NCI-H1105 (cell line): Measurements from ENCODE around the gene GCA.

Experiments
- DNase-seq: peaks from one replicate; lab custom pipeline; 2025; lab: John Stamatoyannopoulos, UW

Gene GCA

DNA sequence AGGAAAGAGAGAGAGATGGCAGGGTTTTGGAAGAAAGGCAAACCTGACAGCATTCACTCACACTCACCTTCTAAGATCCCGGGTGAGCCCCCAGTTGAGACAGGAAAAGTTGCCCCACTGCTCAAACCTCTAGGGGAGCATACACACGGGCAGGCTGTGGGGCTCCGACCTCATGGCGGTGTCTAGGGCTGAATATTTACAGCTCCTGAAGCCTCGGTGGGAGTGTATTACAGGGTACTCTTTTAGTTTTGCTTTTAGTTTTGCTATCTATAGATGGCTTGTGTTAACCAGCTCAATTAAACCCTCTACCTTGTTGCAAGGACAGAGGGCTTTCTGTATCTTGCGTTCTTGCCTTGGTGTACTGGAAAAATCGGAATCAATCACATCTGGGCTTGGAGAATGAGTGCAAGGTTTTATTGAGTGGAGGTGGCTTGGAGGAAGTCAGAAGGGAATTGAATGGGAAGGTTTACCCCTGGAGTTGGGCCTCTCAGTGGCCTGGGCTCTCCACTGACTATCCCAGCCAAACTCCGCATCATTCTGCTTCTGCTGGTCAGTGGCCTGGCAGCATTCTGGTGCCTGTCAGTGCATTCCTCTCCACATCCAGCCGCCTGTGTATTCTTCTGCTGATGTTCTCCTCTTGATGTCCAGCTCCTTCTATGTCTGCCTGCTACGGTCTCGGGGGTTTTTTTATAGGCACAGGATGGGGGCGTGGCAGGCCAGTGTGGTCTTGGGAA, 15.3 kb upstream of the GCA start:
- DNase-seq = no peak

DNA sequence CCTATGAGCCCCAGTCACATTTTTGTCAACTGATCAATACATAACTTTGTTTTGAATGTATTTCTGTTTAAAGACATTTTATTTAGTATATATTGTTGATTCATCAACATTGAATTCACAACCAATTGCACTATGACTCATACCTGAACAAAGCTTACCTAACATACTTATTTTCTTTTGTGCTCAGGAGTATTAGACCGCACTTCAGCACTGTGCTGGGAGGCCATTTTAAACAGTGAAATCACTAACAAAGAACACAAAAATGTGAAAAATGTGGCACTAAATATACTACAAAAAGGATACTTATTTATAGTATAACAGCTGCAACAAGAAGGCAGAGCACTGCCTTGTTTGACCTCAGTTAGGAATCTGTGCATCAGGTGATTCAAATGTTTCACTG, 13.1 kb upstream of the GCA start:
- DNase-seq = no peak

DNA sequence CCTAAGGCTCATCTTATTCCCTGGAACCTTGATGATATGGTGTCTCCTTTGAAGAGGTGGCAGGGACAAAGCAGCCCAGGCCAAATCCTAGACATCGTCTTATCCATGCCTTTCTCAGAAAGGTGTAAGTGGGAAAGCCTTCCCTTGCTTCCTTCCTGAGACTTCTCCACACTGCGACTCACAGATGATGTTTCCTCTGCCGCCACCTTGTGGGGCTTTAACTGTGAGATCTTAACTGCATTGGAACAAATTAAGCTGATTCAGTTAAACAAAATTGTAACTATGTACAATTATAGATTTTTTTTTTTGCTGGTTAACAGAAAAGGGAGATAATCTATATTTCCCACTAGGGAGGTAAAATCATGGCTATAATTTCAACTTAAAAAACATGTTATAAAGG, 10.0 kb upstream of the GCA start:
- DNase-seq = no peak

DNA sequence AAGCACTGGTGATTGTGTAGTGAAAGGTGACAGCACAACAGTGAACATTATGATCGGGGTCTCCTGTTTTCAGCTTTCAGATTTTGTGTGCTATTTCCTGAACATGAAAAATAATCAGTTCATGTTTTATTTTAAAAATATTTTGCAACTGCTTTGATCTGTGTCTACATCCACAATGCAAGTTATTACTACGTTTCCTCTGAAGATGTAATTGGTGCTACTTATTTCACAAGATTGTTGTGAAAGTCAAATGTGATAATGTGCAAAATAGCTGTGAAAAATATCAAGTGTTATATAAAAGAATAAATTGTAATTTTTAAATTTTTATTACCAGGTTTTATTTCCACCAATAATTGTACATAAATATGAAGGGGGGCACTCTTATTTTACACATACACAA, 6.1 kb upstream of the GCA start:
- no peak for DNase-seq

GRCh38 chr2:162340822-162341221, 3.1 kb upstream of the GCA start:
- no peak for DNase-seq

- DNase-seq = no peak
Measured at GRCh38 chr2:162342321-162342720, 1.6 kb upstream of the GCA start.

DNA sequence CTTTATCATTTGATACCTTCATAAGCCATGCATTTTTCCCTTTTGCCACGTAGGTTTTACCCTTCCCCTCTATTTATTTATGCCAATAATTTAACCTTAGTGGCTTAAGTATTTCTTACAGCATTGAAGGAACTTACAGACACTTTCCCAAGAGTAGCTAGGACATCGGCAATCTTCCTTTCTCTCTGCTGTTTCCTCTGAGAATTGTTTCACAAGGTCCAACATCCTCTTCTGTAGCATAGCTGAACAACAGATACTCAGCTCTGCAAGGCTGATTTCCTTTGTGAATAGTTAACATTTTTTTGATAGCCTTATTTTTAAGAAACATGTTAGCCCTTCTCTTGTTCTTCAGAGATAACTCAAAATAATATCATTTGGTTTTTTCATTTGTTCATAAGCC, 1.1 kb upstream of the GCA start:
- DNase-seq = no peak

DNA sequence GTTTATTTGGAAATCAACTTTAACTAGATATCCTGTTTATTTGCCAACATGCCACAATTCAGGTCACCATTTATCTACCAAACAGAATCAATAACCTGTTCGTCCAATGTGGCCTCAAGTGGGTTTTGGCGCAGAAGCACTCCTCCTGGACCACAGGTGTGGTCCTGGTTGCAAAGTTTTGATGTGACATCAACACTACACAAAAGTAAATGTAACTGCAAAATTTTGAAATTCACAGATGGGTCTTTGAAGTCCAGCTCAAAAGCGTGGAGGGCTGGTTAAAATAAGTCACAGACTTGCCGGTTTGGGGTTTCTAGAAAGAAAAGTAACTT, 474 bp upstream of the GCA start:
- no peak for DNase-seq

GRCh38 chr2:162344617-162344950, 652 bp downstream of the GCA start:
- no peak for DNase-seq

DNA sequence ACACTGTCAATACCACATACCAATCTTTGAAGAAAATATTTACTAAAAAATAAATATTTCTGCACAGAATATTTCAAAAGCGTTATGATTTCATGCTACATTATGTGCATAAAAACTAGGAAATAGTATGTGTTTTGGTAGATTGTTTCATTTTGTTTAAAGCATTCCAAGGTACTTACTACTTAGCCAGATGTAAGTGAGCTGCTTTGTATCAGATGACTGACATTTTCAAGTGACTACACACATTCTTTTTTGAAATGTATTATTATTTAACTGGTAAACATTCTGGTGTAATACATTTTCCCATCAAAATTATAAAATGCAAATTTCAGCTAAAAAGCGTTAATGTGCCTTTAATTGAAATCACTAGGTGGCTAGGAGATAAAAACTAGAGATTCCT, 21.5 kb downstream of the GCA start:
- DNase-seq = no peak

- DNase-seq = no peak
Measured at GRCh38 chr2:162368494-162368893, 24.6 kb downstream of the GCA start.

DNA sequence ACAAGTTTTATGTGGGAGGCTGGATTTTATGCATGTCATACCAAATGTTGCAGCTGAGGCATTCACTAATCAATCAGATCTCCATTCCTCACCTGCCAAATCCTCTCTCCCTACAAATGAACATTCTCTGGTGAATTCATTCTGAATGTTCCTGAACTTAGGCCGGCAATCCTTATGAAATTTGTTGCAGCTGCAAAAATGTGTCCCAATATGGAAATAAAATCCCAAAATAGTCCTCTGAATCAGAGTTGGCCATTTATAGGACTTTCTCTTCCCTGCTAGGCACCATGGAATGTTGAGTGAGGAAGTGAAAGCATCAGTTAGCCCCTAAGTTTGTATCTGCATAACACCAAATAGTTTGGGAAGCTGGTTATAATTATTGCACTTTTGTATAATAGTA, 25.6 kb downstream of the GCA start:
- no peak for DNase-seq

DNA sequence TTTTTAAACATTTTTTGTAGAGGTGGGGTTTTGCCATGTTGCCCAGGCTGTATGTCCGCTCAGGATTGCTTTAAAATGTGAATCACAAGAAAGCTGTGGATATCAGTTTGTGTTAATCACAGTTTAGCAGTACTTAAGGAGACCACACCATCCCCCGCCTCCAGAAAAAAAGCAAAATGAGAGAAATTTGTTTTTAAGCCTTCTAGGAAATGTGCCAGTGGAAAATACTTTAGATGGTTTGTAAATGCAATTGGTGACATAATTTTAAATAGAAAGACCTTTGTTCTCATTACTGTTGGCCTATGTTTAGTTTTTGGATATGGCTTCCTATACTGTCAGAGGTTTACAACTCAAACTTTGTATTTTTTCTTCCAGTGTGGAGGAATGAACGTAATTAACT, 27.0 kb downstream of the GCA start:
- DNase-seq = no peak

DNA sequence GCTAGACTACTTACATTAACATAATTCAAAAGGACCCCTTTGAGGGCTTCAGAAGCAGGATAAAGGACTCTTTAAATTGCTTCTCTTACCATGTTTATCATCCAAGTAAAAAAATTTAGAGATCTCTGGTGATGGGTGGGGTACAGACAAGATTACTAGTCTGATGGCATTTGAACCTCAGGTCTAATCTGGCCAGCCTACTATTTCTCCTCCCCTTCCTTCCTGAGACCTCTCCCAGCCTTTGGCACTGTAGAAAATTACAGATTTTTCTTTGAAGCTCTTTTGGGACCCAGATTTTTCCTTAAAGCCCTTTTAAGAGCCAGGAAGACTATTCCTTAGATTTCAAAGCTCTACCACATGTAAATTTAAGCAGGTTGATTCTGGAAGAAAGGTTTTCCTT, 28.9 kb downstream of the GCA start:
- DNase-seq = no peak

DNA sequence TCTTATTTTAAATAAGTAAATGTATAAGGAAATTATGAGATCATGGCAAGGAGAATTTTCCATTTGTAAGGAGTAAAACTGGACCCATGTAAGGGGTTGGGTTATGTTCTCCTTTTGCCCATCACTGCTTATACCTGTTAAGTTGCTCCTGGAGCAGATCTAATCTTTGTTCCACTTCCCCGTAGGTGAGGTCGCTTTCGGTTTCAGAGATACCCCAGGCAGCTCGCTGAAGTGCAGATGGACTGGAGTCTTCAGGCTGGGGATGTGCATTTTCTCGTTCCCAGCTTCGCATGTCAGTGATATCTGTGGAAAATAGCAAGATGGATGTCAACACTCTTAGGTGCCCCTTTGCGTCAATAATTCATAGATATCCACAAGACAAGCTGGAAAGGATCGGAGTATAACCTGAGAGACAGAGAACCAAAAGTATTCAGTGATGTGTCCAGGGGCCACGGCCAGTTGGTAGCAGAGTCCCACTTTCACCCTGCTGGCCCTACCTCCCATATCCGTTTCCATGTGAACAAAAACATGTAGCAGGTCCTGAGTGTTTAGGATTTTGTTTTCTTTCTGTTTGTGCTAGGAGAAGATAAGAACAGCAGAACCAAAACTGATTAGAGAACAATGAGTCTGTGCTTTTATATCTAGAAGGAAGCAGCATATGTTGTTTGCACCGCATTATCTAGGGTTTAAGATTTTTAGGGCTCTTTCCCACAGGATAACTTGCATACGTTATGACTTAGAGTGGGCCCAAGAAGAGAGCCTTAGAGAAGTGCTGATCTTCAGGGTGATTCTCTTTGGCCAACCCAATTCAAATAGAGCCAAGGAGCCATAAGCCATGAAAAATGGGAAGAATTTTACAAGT, 36.0 kb downstream of the GCA start:
- no peak for DNase-seq

DNA sequence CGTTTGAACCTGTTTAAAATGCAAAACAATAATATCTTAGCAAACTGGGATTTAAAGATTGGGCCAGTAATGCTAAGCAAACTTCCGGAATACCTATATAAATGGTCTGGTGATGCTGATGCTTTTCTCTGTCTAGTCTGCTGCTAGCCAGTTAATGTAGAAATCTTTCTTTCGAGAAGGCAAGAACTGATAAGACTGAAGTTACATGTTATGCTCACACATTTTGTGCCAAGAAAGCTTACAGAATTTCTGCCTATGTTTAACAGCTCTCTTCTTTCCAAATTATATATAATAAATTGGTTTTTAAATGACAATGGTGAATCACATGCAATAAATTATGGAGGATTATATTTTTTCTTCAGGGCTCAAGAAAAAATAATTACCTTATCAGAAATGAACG, 37.9 kb downstream of the GCA start:
- no peak for DNase-seq

DNA sequence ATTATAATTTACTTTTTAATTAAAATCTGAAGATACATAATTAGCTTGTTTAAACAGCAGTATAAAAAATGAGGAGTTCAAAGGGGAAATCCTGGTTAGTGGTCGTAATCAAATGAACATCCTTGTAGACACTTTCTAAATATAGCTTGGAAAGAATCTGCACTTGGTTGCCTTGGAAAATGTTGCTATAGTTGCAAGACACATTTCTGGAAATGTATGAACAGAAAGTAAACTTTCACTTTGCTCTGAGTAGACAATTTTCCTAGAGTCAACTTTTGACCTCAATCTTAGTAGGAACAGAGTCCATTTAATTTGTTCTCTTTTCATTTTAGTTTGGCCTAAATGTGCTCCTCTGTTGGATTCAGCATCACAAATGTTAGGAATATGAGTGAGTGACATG, 38.3 kb downstream of the GCA start:
- no peak for DNase-seq

- DNase-seq = no peak
Measured at GRCh38 chr2:162385536-162385935, 41.6 kb downstream of the GCA start.

GRCh38 chr2:162390801-162391200, 46.9 kb downstream of the GCA start:
- DNase-seq = no peak

GRCh38 chr2:162400336-162400735, 56.4 kb downstream of the GCA start:
- no peak for DNase-seq

- DNase-seq = no peak
Measured at GRCh38 chr2:162401871-162402270, 57.9 kb downstream of the GCA start.

- no peak for DNase-seq
Measured at GRCh38 chr2:162403884-162404283, 60.0 kb downstream of the GCA start.
